IPS-20b (cell line): ENCODE measurements around the gene SDHC.
A peak's percentile ranks its signal among the peaks of the same experiment; 100 is the strongest.

ENCODE experiments used
- H3K27ac ChIP-seq: one replicate; pipeline ENCODE4 v1.5.1; 2013; ENCODE audit warnings: low read length
- H3K27me3 ChIP-seq: 2 replicates; pipeline ENCODE4 v1.6.1; 2013; ENCODE audit warnings: mild to moderate bottlenecking, low read length, inconsistent platforms; ENCODE audit not compliant: insufficient read depth
- H3K36me3 ChIP-seq: 2 replicates; pipeline ENCODE4 v1.6.1; 2013; ENCODE audit warnings: low read depth, mild to moderate bottlenecking, inconsistent platforms, low read length, moderate library complexity; ENCODE audit not compliant: insufficient read depth
- H3K4me1 ChIP-seq: 2 replicates; pipeline ENCODE4 v1.6.1; 2013; ENCODE audit warnings: mild to moderate bottlenecking, control low read depth, inconsistent platforms, low read length, moderate library complexity; ENCODE audit not compliant: insufficient read depth
- H3K4me3 ChIP-seq: 2 replicates; pipeline ENCODE4 v1.5.1; 2013; ENCODE audit warnings: mild to moderate bottlenecking, low read length, inconsistent platforms
- H3K9ac ChIP-seq: 2 replicates; pipeline ENCODE4 v1.6.1; 2013; ENCODE audit warnings: low read depth, mild to moderate bottlenecking, inconsistent platforms, low read length, moderate library complexity
- H3K9me3 ChIP-seq: 2 replicates; pipeline ENCODE4 v1.6.1; 2013; ENCODE audit warnings: mild to moderate bottlenecking, low read depth, low read length, inconsistent platforms; ENCODE audit not compliant: insufficient read depth

Gene SDHC

DNA sequence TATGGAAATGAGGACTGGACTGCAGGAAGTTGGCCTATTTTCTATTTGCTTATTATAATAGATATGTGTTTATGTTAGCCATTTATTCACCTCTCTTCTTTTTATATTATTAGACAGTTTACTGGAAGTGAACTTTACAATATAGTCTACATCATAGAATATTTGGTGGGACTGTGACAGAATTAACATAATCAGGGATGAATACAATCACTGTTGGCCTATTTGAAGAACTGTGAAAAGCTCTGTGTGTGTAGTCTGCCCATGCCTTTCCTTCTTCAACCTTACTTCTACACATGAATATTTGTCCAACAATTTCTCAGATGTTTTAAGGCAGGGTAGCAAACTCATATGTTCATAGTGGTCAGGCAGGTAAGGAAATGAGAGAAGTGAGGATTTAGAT is 16.8 kb upstream of the SDHC start:
- H3K4me3 ChIP-seq: no peak overlapping the region
- no peak overlapping the region for H3K27ac ChIP-seq

GRCh38 chr1:161298116-161298515 is 16.1 kb upstream of the SDHC start:
- Histone ChIP-seq H3K36me3 (no peaks in the 10 kb centered on the region), H3K4me1 (peaks cover 4% of the 10 kb centered on the region; the same call in 1 of the 2 replicates), H3K27me3 (no peaks in the 10 kb centered on the region), H3K9ac (no peak overlapping the region), H3K4me3 (no peak overlapping the region), H3K9me3 (no peaks in the 10 kb centered on the region), H3K27ac (no peak overlapping the region)

More for the DNA sequence above, 16.8 kb upstream of the SDHC start:
- Histone ChIP-seq H3K9ac (no peak overlapping the region), H3K4me1 (peaks cover 4% of the 10 kb centered on the region; the same call in 1 of the 2 replicates), H3K36me3 (no peaks in the 10 kb centered on the region), H3K27me3 (no peaks in the 10 kb centered on the region), H3K9me3 (no peaks in the 10 kb centered on the region)

- H3K9ac ChIP-seq: no peak overlapping the region
- peaks cover 11% of the 10 kb centered on the region; the same call in 1 of the 2 replicates for H3K4me1 ChIP-seq
- H3K4me3 ChIP-seq: no peak overlapping the region
- no peaks in the 10 kb centered on the region for H3K9me3 ChIP-seq
- no peak overlapping the region for H3K27ac ChIP-seq
- H3K36me3 ChIP-seq: no peaks in the 10 kb centered on the region
- H3K27me3 ChIP-seq: no peaks in the 10 kb centered on the region
Observed at GRCh38 chr1:161299347-161299746, 14.8 kb upstream of the SDHC start.

DNA sequence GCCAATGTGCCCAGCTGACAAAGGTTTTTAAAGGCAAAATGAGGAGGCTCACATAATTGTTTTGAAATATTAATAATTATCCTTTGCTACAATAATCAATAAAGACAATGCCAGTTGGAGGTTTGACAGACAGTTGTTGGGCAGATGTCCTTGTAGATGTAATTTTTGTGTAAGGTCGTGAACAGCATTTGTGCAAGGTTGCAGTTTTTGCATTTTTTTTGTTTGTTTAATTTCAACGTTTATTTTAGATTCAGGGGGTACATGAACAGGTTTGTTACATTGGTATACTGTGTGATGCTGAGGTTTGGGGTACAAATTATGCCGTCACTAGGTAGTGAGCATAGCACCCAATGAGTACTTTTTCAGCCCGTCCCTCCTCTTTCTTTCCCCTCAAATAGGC is 13.7 kb upstream of the SDHC start:
- Histone ChIP-seq H3K9ac (no peak overlapping the region), H3K27ac (no peak overlapping the region), H3K4me3 (no peak overlapping the region)

GRCh38 chr1:161304927-161305866 is 9.0 kb upstream of the SDHC start:
- Histone ChIP-seq H3K27ac (no peak overlapping the region), H3K36me3 (no peaks in the 10 kb centered on the region), H3K4me1 (peaks cover 25% of the 10 kb centered on the region), H3K27me3 (no peaks in the 10 kb centered on the region), H3K9ac (peak overlapping the region; percentile 71; the same call in 1 of the 2 replicates), H3K4me3 (peak overlapping the region; percentile 94), H3K9me3 (no peaks in the 10 kb centered on the region)

More for the DNA sequence above, 13.7 kb upstream of the SDHC start:
- H3K36me3 ChIP-seq: no peaks in the 10 kb centered on the region
- H3K4me1 ChIP-seq: peaks cover 18% of the 10 kb centered on the region; the same call in 1 of the 2 replicates
- H3K27me3 ChIP-seq: no peaks in the 10 kb centered on the region
- H3K9me3 ChIP-seq: no peaks in the 10 kb centered on the region

DNA sequence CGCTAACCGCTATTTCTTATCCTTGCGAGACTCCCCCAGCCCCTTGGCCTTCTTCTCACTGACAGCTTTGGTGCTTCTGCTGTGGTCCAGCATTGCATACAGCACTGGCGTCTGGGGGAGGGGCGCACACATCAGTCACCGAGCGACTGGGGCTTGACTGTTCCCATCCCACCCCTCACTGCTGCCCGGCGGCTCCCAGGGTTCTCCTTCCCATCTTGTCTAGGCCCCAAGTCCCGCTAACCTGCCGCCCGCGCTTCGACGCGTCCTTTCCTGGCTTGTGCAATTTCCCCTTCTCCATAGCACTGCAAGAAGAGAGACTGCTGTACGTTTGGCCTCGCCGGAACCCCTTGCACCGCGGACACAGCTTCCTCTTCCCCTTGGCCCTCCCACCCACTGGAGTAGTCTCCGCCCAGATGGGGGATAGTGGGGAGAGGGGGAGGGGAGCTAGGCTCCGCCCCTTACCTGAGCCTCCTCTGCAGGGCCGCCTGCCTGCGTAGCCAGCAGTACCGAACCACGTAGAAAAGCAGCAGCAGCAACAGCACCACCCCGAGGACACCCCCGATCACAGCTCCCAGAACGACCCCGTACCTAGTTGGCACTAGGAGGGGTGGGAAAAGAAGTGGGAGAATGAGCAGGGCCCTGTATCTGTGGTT is 8.2 kb upstream of the SDHC start:
- peak overlapping the region; percentile 71; the same call in 1 of the 2 replicates for H3K9ac ChIP-seq
- no peak overlapping the region for H3K27ac ChIP-seq
- H3K4me1 ChIP-seq: peaks cover 21% of the 10 kb centered on the region
- H3K36me3 ChIP-seq: no peaks in the 10 kb centered on the region
- H3K27me3 ChIP-seq: no peaks in the 10 kb centered on the region
- H3K4me3 ChIP-seq: peak overlapping the region; percentile 94
- H3K9me3 ChIP-seq: no peaks in the 10 kb centered on the region

DNA sequence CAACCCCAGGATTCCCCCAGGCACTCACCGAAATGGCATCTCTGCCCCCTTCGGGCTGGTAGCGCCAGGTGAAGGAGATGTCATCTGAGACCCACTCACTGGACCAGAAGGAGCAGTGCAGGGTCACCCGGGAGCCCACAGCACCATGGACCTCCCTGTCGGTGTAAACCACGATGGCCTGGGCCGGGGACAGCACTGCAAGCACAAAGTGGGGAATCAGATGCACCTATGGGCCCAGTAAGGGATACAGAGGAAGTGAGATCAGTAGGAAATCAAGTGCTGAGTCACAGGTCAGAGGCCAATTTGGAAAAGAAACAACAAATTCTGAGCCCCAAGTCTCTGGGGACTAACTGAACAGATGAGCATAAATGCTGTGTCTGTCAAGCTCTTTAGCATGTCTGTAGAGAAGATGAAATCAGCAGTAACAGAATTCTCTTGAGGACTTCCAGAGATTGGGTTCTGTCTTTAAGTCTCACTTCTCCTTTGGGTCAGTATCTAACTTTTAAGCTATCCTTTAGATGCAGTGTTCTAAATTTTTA is 6.9 kb upstream of the SDHC start:
- peaks cover 21% of the 10 kb centered on the region for H3K4me1 ChIP-seq
- no peak overlapping the region for H3K27ac ChIP-seq

DNA sequence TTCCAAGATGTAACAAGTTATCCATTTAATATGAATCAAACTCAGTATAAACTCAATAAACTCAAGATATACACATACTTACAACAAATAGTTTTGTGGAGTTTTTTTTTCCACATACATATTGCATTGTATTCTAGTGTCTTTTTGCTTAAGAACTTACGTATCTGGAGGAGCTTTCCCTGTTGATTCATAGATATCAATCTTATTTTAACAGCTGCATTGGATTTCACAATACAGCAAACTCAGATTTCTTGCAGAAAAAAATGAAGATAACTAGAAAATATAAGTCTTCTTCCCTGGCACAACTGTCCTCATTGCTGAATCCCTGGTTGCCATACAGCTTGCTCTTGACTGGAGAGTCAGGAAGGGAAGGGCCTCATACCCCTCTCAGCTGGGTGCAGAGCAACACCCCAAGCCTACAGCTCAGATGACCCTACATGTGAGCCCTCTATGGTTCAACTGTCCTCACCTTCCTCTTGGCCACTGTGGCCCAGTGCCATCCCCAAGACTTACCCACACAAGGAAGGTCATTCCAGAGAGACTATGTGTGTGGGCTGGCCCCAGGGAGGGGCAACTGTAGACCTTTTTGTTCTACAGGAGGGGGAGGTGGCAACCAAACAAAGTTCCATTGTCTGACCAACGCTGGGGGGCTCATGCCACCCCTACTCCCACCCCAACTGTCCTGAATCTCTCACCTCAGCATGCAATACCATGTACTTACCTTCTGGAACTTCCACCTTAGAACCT is 6.1 kb upstream of the SDHC start:
- Histone ChIP-seq H3K27me3 (no peaks in the 10 kb centered on the region), H3K4me3 (no peak overlapping the region), H3K9ac (no peak overlapping the region), H3K36me3 (no peaks in the 10 kb centered on the region), H3K27ac (no peak overlapping the region), H3K4me1 (peaks cover 21% of the 10 kb centered on the region), H3K9me3 (no peaks in the 10 kb centered on the region)

More for the DNA sequence above, 6.9 kb upstream of the SDHC start:
- Histone ChIP-seq H3K27me3 (no peaks in the 10 kb centered on the region), H3K9ac (no peak overlapping the region), H3K36me3 (no peaks in the 10 kb centered on the region), H3K4me3 (no peak overlapping the region), H3K9me3 (no peaks in the 10 kb centered on the region)

DNA sequence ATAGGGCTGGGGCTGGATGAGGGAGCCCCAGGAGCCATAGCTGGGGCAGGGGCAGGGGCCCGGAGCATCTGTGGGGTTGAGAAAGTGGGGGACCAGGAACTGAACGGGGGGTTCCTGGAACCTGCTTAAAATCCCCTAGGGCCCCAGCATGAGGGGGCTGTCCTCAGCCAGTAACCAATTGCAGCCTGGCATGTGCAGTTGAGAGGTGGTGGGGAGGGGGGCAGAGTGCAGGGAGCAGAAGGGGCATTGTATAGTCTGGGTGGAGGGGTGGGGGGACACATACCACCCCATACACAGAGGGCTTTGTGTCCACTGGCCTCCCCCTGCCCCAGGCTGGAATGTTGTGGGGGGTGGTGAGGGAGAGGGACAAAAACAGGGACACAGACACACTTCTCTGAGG is 4.3 kb upstream of the SDHC start, which contains the start of gene MPZ:
Gene MPZ (minus strand): TSS at position 101 of the 400 bp plus-strand sequence. CDS start 63 bp downstream, at position 38.
- Histone ChIP-seq H3K4me3 (no peak within 1 kb of the TSS), H3K4me1 (peaks cover 13% of the 10 kb centered on the region)

DNA sequence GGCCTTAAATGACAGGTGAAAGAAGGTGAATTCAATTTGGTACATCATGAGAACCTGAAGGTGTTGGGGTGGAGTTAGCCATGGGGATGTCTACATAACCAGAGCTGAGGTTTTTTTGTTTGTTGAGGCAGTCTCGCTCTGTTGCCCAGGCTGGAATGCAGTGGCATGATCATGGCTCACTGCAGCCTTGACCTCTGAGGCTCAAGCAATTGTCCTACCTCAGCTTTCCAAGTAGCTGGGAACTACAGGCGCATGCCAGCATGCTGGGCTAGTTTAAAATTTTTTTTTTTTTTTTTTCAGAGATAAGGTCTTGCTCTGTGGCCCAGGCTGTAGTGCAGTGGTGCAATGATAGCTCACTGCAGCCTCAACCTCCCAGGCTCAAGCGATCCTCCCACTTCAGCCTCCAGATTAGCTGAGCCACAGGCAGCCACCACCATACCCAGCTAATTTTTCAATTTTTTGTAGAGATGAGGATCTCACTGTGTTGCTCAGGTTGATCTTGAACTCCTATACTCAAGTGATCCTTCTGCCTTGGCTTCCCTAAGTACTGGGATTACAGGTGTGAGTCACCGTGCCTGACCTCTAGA is 2.5 kb upstream of the SDHC start:
- Histone ChIP-seq H3K27me3 (no peaks in the 10 kb centered on the region), H3K4me1 (peaks cover 16% of the 10 kb centered on the region), H3K9me3 (no peaks in the 10 kb centered on the region), H3K9ac (no peak overlapping the region), H3K4me3 (no peak overlapping the region), H3K27ac (no peak overlapping the region), H3K36me3 (no peaks in the 10 kb centered on the region)

More for the DNA sequence above, 4.3 kb upstream of the SDHC start, which contains the start of gene MPZ:
- Histone ChIP-seq H3K9me3 (no peaks in the 10 kb centered on the region), H3K27ac (no peak within 1 kb of the TSS), H3K9ac (no peak within 1 kb of the TSS), H3K27me3 (no peaks in the 10 kb centered on the region), H3K36me3 (no peaks in the 10 kb centered on the region)
